HCT116 (cell line): ENCODE results near the gene PHF2.

Source experiments
- EZH2 ChIP-seq: fragments of 200-600 bp; sonication (generic); IDR thresholded peaks from 2 replicates; pipeline ENCODE4 v1.6.1; 2017; ENCODE audit warnings: antibody characterized with exemption, mixed run types
- EZH2phosphoT487 ChIP-seq: fragments of 200-600 bp; IDR thresholded peaks from 2 replicates; pipeline ENCODE4 v1.6.1; 2018; ENCODE audit warnings: antibody characterized with exemption, borderline replicate concordance
- JUND ChIP-seq: IDR thresholded peaks from 2 replicates; pipeline ENCODE4 v1.6.1; 2012
- POLR2A ChIP-seq: IDR thresholded peaks from 2 replicates; pipeline ENCODE4 v1.7.0; 2011; ENCODE audit warnings: borderline replicate concordance; ENCODE audit not compliant: insufficient read depth, insufficient read length; ENCODE audit errors: extremely low read depth
- POLR2AphosphoS5 ChIP-seq: IDR thresholded peaks from 2 replicates; pipeline ENCODE4 v1.6.1; 2011; ENCODE audit warnings: mild to moderate bottlenecking, low read depth, low read length, moderate library complexity
- SIN3A ChIP-seq: IDR thresholded peaks from 2 replicates; pipeline ENCODE4 v1.6.1; 2012; ENCODE audit warnings: low read depth
- TCF7L2 ChIP-seq: IDR thresholded peaks from 2 replicates; pipeline ENCODE4 v1.7.0; 2011; ENCODE audit warnings: borderline replicate concordance, inconsistent platforms; ENCODE audit not compliant: insufficient read depth, insufficient read length; ENCODE audit errors: extremely low read depth
- ZBTB33 ChIP-seq: IDR thresholded peaks from 2 replicates; pipeline ENCODE4 v1.6.1; 2011; ENCODE audit warnings: mild to moderate bottlenecking, low read length, moderate library complexity; ENCODE audit not compliant: insufficient replicate concordance; ENCODE audit errors: extremely low read depth
- TF ChIP-seq, protein P1 (sequence below), 3 experiments: fragments of 200-600 bp in 1 of 3; sonication (generic) in 1 of 3; IDR thresholded peaks in 2 of 3; conservative IDR thresholded peaks in 1 of 3; 2 replicates each; pipeline ENCODE4 v1.5.1; 2012 to 2017; ENCODE audit warnings: low read depth in 2 of 3, low read length in 2 of 3, antibody characterized with exemption in 1 of 3, borderline replicate concordance in 1 of 3, control low read depth in 1 of 3, mild to moderate bottlenecking in 1 of 3, mixed read lengths in 1 of 3, mixed run types in 1 of 3, moderate library complexity in 1 of 3; ENCODE audit not compliant: insufficient read depth in 1 of 3
- TF ChIP-seq, protein P2 (sequence below): IDR thresholded peaks from 2 replicates; pipeline ENCODE4 v1.6.1; 2012

- TF ChIP-seq, protein P1, sequence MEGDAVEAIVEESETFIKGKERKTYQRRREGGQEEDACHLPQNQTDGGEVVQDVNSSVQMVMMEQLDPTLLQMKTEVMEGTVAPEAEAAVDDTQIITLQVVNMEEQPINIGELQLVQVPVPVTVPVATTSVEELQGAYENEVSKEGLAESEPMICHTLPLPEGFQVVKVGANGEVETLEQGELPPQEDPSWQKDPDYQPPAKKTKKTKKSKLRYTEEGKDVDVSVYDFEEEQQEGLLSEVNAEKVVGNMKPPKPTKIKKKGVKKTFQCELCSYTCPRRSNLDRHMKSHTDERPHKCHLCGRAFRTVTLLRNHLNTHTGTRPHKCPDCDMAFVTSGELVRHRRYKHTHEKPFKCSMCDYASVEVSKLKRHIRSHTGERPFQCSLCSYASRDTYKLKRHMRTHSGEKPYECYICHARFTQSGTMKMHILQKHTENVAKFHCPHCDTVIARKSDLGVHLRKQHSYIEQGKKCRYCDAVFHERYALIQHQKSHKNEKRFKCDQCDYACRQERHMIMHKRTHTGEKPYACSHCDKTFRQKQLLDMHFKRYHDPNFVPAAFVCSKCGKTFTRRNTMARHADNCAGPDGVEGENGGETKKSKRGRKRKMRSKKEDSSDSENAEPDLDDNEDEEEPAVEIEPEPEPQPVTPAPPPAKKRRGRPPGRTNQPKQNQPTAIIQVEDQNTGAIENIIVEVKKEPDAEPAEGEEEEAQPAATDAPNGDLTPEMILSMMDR (IDR thresholded peaks at IDR 0.05 in 2 of 3, conservative IDR thresholded peaks at IDR 0.05 in 1 of 3; ENCODE audit: borderline replicate concordance in 1 of 3, insufficient read depth in 1 of 3, low read depth in 2 of 3, low read length in 2 of 3): no peak
- TF ChIP-seq TCF7L2 (no peak), POLR2A (no peak), EZH2phosphoT487 (no peak), SIN3A (no peak), POLR2AphosphoS5 (no peak), EZH2 (no peak), JUND (no peak), ZBTB33 (no peak)
- TF ChIP-seq, protein P2, sequence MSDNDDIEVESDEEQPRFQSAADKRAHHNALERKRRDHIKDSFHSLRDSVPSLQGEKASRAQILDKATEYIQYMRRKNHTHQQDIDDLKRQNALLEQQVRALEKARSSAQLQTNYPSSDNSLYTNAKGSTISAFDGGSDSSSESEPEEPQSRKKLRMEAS: no peak
Observed at GRCh38 chr9:93676310-93677047, 100.1 kb downstream of the PHF2 start.
